AG09319 (cell line): ENCODE measurements around the gene SPRYD3.

Experiments
- DNase-seq: peaks from one replicate; pipeline ENCODE4 v3.0.0-alpha.2; 2010; ENCODE audit warnings: low read depth; ENCODE audit errors: extremely low read depth
- TF ChIP-seq, protein P1 (sequence below): IDR thresholded peaks from 2 replicates; pipeline ENCODE4 v1.5.1; 2011; ENCODE audit warnings: low read depth, mild to moderate bottlenecking, inconsistent platforms, low read length, moderate library complexity

SPRYD3 gene, protein sequence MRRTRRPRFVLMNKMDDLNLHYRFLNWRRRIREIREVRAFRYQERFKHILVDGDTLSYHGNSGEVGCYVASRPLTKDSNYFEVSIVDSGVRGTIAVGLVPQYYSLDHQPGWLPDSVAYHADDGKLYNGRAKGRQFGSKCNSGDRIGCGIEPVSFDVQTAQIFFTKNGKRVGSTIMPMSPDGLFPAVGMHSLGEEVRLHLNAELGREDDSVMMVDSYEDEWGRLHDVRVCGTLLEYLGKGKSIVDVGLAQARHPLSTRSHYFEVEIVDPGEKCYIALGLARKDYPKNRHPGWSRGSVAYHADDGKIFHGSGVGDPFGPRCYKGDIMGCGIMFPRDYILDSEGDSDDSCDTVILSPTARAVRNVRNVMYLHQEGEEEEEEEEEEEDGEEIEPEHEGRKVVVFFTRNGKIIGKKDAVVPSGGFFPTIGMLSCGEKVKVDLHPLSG

DNA sequence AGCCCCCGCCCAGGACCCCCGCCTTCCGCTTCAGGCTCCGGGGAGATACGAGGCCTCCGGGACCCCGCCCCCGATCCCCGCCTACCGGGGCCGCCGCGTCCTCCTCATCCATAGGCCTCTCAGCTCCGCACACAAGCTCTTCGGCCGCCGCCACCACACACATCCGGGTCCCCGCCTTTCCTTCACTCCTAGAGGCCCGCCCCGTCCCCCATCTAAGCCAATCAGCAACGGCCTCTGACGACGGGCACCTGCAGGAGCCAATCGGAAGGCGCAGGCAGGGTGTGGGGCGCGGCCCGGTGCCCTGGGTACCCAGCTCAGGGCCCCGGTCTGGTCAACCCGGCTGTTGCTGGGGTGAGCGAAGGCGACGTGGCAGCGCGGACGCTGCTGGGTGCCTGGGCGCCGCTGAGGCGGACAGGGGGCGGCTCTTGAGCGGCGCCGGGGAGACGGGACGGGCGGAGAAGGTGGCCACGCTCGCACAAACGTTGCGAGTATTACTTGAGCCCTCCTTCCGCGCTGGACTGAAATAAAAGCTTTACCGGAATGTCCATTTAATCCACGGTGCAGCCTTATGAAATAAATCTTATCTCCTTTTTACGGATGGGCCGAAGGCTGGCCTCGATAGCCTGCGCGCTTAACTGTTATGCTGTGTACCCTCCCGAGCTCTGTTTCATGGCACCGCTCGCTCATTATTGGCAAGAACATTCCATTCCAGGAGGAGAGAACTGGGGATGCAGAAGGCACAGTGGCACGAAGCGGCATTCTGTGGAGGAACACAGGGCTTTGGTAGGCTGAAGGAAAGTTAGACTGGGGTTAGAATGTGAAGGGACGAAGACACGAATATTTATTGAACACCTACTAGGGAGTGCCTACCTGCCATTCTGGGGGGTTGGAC lies at the start of gene SPRYD3:
Gene SPRYD3, minus strand, starts transcription at position 165 of the 892 bp plus-strand sequence. Its CDS starts 57 bp downstream, at position 108.
- TF ChIP-seq, protein P1, sequence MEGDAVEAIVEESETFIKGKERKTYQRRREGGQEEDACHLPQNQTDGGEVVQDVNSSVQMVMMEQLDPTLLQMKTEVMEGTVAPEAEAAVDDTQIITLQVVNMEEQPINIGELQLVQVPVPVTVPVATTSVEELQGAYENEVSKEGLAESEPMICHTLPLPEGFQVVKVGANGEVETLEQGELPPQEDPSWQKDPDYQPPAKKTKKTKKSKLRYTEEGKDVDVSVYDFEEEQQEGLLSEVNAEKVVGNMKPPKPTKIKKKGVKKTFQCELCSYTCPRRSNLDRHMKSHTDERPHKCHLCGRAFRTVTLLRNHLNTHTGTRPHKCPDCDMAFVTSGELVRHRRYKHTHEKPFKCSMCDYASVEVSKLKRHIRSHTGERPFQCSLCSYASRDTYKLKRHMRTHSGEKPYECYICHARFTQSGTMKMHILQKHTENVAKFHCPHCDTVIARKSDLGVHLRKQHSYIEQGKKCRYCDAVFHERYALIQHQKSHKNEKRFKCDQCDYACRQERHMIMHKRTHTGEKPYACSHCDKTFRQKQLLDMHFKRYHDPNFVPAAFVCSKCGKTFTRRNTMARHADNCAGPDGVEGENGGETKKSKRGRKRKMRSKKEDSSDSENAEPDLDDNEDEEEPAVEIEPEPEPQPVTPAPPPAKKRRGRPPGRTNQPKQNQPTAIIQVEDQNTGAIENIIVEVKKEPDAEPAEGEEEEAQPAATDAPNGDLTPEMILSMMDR: no peak
- peak; percentile 95 for DNase-seq

DNA sequence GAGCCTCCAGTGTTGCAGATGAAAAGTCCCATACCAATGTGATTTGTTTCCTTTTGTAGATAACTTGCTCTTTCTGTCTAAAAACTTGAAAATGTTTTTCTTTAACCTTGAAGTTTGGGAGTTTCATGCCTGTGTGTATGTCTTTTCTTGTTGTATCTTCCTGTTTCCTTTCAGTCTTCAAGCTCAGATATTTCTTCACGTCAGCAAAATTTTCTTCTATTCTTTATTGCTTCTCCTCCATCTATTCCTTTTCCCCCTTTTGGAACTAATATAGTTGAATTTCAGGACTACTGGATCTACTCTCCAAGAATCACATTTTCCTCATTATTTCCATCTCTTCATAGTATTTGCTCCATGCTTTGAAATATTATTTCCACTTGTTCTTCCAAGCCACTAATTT lies 48.0 kb upstream of the SPRYD3 start:
- no peak for DNase-seq
- TF ChIP-seq, protein P1: no peak

DNA sequence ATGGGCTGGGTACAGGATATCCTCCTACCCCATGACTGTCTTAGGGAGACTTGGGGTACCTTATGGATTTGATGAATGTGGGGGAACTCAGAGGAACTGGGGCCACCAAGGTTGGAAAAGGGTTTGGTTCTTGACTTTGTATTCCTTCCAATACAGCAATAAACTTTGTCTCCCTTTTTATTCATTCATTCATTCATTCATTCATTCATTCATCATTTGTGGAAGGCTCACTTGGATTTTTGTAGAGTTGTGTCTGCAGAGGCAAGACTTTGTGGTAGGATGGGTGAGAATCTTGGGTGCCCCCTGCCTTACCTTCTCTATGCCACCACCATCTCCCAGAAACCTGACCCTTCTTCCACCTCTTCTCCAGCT lies 45.1 kb upstream of the SPRYD3 start:
- TF ChIP-seq, protein P1: no peak
- no peak for DNase-seq

DNA sequence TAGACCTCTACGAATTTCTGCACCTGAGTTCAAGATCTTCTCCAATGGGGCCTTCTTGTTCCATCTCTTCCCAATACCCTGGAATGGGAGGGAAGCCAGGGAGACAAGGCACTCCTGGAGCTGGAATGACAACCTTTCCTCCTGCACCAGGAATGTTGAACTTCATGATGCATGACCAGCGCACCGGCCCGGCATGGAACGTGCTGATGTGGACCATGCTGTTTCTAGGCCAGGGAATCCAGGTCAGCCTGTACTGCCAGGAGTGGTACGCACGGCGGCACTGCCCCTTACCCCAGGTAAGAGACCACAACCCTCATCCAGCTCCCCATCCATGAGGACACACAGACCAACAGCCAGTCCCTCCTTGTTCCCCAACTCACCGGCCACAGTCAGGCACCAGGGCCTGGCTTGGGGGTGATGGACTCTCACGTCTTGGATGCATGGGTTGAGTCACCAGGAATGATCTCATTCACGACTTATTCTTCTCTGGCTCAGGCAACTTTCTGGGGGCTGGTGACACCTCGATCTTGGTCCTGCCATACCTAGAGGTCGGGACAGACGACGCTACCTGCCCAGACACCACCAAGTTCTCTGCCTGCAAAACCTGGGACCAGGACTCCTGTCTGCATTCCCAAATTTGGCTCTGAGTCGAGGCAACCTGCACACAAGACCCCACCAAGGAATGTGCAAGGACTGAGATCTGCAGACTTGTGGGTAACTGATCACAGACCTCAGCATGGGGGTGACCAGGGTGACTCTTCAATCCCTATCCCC lies 44.6 kb upstream of the SPRYD3 start:
- DNase-seq: no peak
- TF ChIP-seq, protein P1: no peak

DNA sequence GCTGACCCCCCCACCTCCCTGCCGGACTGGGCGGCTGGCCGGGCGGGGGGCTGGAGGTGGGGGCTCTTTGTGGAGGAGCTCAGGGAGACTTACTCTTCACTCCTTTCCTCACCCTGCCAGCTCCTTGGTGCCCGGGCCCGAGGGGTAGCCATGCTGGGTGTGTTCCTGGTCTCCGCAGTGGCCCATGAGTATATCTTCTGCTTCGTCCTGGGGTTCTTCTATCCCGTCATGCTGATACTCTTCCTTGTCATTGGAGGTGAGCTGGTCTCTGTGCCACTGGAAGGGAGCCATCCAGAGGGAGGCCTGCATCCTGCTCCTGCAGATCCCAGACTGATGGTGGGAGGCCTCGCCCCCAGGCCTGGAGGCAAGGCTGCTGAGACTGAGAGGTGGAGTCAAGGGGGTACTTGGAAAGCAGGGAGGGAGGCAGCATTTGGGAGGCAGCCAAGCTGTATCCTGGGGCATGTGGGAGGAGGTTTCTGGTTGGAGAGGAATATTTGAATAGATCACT lies 43.8 kb upstream of the SPRYD3 start:
- DNase-seq: no peak
- TF ChIP-seq, protein P1: no peak

DNA sequence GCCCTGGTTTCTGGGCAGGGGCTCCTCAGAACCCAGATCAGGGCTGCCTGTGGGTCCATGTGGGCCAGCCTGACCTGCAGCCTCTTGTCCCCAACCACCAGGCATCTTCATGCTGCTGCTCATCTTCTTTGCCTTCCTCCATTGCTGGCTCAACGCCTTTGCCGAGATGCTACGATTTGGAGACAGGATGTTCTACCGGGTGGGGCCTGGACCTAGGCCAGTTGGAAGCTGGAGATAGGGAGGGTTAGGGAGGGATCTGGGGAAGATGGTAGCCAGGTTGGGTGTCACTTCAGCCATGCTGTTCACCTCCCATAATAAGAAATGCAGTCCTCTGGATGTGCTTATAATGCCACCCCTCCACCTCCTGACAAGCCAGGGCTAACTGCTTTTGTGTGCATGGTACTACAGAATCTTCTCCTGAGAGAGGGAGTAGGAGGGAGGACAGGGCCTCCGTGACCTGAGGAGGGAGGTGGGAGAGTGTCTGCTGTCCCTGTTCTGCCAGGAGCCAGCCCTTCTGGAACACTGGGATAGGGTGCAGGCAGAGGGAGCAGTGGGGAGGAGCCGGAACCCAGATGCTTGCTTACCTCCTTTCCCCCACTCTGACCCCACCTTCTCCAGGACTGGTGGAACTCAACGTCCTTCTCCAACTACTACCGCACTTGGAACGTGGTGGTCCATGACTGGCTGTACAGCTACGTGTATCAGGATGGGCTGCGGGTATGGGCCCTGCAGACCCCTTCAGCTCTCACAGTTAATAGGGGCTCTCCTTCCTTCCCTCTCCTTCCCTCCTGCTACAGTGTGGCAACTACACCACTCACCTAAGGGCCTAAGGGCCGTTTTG lies 41.7 kb upstream of the SPRYD3 start:
- DNase-seq: no peak
- TF ChIP-seq, protein P1: no peak
